ENCODE results near the gene ZC3H8. TPM values are rescaled to one million over a fixed set of nuclear protein-coding genes. Genes with fewer than 3 reads are reported as not detected.

The ZC3H8 gene
- total RNA-seq, 1 donor: 7.6 TPM

DNA sequence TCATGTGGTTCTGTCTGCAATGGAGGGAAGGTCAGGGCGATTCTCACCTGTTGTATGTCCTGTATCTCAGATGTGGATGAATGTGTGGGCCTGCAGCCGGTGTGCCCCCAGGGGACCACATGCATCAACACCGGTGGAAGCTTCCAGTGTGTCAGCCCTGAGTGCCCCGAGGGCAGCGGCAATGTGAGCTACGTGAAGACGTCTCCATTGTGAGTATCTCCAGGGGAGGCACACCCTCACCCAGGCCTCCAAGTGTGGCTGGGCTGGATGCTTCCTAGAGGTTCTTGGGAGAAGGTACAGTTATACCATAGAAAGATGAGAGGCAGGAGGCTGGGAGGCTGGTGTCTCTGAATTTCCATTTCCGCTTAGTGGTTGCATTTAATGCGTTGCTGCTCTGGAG is 69.7 kb downstream of the ZC3H8 start:
- DNase-seq (ENCODE audit: insufficient read length, low spot score, missing footprints): no peak
- TF ChIP-seq, protein P1, sequence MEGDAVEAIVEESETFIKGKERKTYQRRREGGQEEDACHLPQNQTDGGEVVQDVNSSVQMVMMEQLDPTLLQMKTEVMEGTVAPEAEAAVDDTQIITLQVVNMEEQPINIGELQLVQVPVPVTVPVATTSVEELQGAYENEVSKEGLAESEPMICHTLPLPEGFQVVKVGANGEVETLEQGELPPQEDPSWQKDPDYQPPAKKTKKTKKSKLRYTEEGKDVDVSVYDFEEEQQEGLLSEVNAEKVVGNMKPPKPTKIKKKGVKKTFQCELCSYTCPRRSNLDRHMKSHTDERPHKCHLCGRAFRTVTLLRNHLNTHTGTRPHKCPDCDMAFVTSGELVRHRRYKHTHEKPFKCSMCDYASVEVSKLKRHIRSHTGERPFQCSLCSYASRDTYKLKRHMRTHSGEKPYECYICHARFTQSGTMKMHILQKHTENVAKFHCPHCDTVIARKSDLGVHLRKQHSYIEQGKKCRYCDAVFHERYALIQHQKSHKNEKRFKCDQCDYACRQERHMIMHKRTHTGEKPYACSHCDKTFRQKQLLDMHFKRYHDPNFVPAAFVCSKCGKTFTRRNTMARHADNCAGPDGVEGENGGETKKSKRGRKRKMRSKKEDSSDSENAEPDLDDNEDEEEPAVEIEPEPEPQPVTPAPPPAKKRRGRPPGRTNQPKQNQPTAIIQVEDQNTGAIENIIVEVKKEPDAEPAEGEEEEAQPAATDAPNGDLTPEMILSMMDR (IDR thresholded peaks at IDR 0.05; ENCODE audit: extremely low read depth, low read depth, low read length): no peak
- H3K9me3 ChIP-seq (ENCODE audit: low read depth, low read length): no peaks in the 10 kb centered on the region
- no peaks in the 10 kb centered on the region for H3K27me3 ChIP-seq (ENCODE audit: insufficient read depth, low read length)
- no peaks in the 10 kb centered on the region for H3K4me1 ChIP-seq (ENCODE audit: insufficient read depth, low read length)
- H3K4me2 ChIP-seq (ENCODE audit: insufficient read depth, low read length): no peak overlapping the region
- no peak overlapping the region for H3K27ac ChIP-seq (ENCODE audit: low read depth, low read length)
- no peaks in the 10 kb centered on the region for H3K79me2 ChIP-seq (ENCODE audit: insufficient read depth, low read length)
- no peak overlapping the region for H2AFZ ChIP-seq (ENCODE audit: low read length)
- H3K4me3 ChIP-seq (ENCODE audit: insufficient read depth, low read length): no peak overlapping the region
- H4K20me1 ChIP-seq (ENCODE audit: insufficient read depth, low read length): no peaks in the 10 kb centered on the region
- no peaks in the 10 kb centered on the region for H3K36me3 ChIP-seq (ENCODE audit: insufficient read depth, low read length)

DNA sequence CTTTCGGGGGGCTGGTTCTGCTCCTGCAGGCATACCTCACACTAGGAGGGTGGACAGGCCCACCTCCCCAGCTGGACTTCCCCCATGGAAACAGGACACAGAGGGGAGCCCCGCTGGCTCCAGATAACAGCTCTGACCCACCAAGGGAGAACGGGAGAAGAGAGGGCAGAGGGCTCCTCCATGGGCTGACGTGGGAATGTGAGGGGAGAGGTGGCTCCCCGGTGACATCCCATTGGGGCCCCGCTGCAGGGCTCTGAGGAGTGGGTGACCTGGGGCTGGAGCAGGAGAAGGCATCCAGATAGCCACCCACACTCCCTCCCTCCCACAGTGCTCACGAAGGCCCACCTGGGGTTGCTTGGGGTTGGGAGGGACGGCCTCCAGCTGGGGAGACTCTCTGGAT is 70.7 kb downstream of the ZC3H8 start:
- Histone ChIP-seq H2AFZ (ENCODE audit: low read length) (no peak overlapping the region), H3K4me1 (ENCODE audit: insufficient read depth, low read length) (no peaks in the 10 kb centered on the region), H3K4me2 (ENCODE audit: insufficient read depth, low read length) (no peak overlapping the region), H3K9me3 (ENCODE audit: low read depth, low read length) (no peaks in the 10 kb centered on the region), H3K27me3 (ENCODE audit: insufficient read depth, low read length) (no peaks in the 10 kb centered on the region), H4K20me1 (ENCODE audit: insufficient read depth, low read length) (no peaks in the 10 kb centered on the region), H3K27ac (ENCODE audit: low read depth, low read length) (no peak overlapping the region), H3K79me2 (ENCODE audit: insufficient read depth, low read length) (no peaks in the 10 kb centered on the region), H3K4me3 (ENCODE audit: insufficient read depth, low read length) (no peak overlapping the region), H3K36me3 (ENCODE audit: insufficient read depth, low read length) (no peaks in the 10 kb centered on the region)
- TF ChIP-seq, protein P1 (IDR thresholded peaks at IDR 0.05; ENCODE audit: extremely low read depth, low read depth, low read length): no peak
- no peak for DNase-seq (ENCODE audit: insufficient read length, low spot score, missing footprints)

DNA sequence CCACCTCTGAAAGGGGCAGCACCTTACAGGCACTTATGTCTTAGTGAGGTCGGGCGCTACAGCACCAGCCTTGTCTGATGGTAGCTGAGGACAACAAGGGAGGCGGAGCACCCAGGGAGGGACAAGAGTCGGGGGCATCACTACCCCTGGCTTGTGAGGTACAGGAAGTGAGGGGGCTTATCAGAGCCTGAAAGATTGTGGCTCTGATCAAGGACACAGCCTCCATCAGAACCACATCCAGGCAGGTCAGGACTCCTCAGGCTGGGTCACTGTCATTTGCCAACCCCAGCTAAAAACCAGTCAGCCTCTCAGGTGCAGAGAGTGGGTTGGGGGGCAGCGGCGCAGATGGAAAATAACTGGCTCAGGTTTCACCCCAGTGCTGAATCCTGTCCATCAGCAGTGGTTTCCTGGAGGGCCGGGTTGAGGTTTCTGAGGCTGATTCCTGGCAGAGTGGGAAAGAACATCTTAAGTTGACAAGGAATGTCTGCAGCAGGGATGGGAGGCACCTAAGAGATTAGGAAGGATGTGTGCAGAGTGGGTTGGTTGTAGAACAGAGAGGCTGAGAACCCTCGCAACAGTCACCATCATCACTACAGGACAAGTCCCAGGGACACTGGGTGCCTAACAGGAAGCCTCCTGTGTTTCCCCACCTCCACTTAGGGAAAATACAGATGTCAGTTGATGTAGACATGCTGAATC is 71.4 kb downstream of the ZC3H8 start:
- Histone ChIP-seq H3K4me3 (ENCODE audit: insufficient read depth, low read length) (no peak overlapping the region), H2AFZ (ENCODE audit: low read length) (no peak overlapping the region), H3K79me2 (ENCODE audit: insufficient read depth, low read length) (no peaks in the 10 kb centered on the region), H3K4me2 (ENCODE audit: insufficient read depth, low read length) (no peak overlapping the region), H3K36me3 (ENCODE audit: insufficient read depth, low read length) (no peaks in the 10 kb centered on the region), H4K20me1 (ENCODE audit: insufficient read depth, low read length) (no peaks in the 10 kb centered on the region), H3K27me3 (ENCODE audit: insufficient read depth, low read length) (no peaks in the 10 kb centered on the region), H3K4me1 (ENCODE audit: insufficient read depth, low read length) (no peaks in the 10 kb centered on the region), H3K9me3 (ENCODE audit: low read depth, low read length) (no peaks in the 10 kb centered on the region), H3K27ac (ENCODE audit: low read depth, low read length) (no peak overlapping the region)
- TF ChIP-seq, protein P1 (IDR thresholded peaks at IDR 0.05; ENCODE audit: extremely low read depth, low read depth, low read length): no peak
- no peak for DNase-seq (ENCODE audit: insufficient read length, low spot score, missing footprints)

DNA sequence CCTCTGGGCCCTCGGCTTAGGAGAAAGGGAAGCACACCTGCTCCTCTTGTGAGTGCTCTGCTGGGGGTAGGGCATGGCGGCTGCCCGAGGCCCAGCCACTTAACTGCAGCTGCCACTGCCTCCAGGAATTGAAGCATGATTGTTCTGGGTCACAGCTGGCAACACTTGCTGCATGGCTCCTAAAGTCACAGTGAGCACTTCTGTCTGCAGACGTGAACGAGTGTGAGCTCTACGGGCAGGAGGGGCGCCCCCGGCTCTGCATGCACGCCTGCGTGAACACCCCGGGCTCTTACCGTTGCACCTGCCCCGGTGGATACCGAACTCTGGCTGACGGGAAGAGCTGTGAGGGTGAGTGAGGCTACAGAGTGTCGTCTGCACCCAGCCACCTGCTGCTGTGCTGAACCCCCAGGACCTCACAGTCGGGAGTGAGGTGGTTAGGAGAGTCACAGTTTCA is 72.2 kb downstream of the ZC3H8 start:
- H2AFZ ChIP-seq (ENCODE audit: low read length): no peak overlapping the region

More for the DNA sequence above, 72.2 kb downstream of the ZC3H8 start:
- Histone ChIP-seq H3K4me2 (ENCODE audit: insufficient read depth, low read length) (no peak overlapping the region), H4K20me1 (ENCODE audit: insufficient read depth, low read length) (no peaks in the 10 kb centered on the region), H3K79me2 (ENCODE audit: insufficient read depth, low read length) (no peaks in the 10 kb centered on the region), H3K9me3 (ENCODE audit: low read depth, low read length) (no peaks in the 10 kb centered on the region), H3K36me3 (ENCODE audit: insufficient read depth, low read length) (no peaks in the 10 kb centered on the region), H3K27me3 (ENCODE audit: insufficient read depth, low read length) (no peaks in the 10 kb centered on the region), H3K27ac (ENCODE audit: low read depth, low read length) (no peak overlapping the region), H3K4me3 (ENCODE audit: insufficient read depth, low read length) (no peak overlapping the region), H3K4me1 (ENCODE audit: insufficient read depth, low read length) (no peaks in the 10 kb centered on the region)
- no peak for DNase-seq (ENCODE audit: insufficient read length, low spot score, missing footprints)
- TF ChIP-seq, protein P1 (IDR thresholded peaks at IDR 0.05; ENCODE audit: extremely low read depth, low read depth, low read length): no peak
